HFF-Myc (cell line): Measurements from ENCODE around the gene FNDC3B.

Experiments
- DNase-seq: peaks from one replicate; pipeline ENCODE4 v3.0.0-alpha.2; 2011; ENCODE audit warnings: low read depth; ENCODE audit errors: extremely low read depth
- H3K4me3 ChIP-seq: replicated peaks from 2 replicates; pipeline ENCODE4 v1.5.1; 2011; ENCODE audit warnings: low read depth, mild to moderate bottlenecking, control low read depth, low read length
- TF ChIP-seq, protein P1 (sequence below): IDR thresholded peaks from 2 replicates; pipeline ENCODE4 v1.5.1; 2012; ENCODE audit warnings: mild to moderate bottlenecking, low read depth, low read length, control low read depth; ENCODE audit errors: missing control alignments

Gene FNDC3B

DNA sequence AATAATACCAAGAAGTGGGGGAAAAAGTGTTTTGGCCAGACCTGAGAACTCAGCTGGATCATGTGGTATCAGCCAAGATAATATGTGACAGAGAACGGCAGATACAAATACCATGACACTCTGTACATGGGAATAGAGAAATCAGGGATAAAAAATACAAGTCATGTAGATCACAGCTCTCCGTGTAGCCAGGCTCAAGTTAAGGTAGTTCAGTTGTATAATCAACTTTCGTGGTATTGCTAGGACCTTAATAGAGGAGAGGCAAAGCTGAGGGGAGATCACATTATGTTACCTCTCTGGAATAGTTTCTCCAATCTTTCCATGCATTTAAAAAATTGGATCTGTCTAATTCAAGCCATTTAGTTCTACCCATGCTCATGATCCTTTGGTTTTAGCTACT is 229.0 kb downstream of the FNDC3B start:
- TF ChIP-seq, protein P1, sequence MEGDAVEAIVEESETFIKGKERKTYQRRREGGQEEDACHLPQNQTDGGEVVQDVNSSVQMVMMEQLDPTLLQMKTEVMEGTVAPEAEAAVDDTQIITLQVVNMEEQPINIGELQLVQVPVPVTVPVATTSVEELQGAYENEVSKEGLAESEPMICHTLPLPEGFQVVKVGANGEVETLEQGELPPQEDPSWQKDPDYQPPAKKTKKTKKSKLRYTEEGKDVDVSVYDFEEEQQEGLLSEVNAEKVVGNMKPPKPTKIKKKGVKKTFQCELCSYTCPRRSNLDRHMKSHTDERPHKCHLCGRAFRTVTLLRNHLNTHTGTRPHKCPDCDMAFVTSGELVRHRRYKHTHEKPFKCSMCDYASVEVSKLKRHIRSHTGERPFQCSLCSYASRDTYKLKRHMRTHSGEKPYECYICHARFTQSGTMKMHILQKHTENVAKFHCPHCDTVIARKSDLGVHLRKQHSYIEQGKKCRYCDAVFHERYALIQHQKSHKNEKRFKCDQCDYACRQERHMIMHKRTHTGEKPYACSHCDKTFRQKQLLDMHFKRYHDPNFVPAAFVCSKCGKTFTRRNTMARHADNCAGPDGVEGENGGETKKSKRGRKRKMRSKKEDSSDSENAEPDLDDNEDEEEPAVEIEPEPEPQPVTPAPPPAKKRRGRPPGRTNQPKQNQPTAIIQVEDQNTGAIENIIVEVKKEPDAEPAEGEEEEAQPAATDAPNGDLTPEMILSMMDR = no peak
- no peak overlapping the region for H3K4me3 ChIP-seq
- no peak for DNase-seq

DNA sequence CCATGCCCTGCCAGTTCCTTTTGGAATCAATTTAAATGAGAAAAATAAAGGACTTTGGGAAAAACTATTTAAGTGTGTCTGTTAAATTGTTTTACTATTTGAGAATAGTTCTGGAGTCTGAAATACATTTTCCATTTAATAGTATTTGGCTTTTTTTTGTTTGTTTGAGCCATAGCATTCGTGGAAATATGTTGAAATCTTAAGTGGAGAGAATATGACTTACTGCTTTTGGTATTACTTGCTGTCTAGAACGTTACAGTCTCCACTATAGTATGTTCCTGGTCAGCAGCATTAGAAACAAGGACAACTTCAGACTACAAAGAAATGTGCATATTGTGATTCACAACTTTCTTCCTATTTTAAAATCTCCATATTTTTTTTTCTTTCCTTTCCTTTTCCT is 229.5 kb downstream of the FNDC3B start:
- TF ChIP-seq, protein P1 = no peak
- no peak for DNase-seq
- no peak overlapping the region for H3K4me3 ChIP-seq

DNA sequence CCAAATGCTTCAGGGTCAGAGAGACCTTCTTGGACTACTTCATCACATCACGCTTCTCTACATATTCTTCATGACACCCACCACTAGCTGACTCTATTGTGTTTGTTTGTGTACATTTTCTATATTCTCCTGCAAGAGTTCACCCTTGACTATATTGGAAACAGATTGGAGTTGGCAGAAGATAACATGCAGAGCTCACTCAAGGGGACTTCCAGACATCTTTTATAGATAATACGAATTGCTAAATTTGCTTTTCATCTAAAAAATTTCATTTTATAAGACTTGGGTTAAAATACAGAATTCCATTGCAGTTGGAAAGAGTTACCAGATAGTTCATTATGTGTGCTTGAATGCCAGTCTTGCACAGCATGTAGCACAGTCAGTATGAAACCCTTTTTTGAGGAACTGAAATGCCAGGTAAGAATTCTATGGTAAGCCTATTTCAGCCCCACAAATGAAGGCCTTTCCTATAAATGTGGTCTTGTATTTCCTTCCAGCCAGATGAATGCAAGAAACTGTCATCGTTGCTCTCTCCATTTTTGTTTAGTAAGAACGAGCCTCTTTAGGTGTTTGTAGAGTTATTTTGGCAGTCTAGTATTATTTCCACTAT is 231.3 kb downstream of the FNDC3B start:
- no peak for DNase-seq
- H3K4me3 ChIP-seq = no peak overlapping the region
- TF ChIP-seq, protein P1 = no peak

DNA sequence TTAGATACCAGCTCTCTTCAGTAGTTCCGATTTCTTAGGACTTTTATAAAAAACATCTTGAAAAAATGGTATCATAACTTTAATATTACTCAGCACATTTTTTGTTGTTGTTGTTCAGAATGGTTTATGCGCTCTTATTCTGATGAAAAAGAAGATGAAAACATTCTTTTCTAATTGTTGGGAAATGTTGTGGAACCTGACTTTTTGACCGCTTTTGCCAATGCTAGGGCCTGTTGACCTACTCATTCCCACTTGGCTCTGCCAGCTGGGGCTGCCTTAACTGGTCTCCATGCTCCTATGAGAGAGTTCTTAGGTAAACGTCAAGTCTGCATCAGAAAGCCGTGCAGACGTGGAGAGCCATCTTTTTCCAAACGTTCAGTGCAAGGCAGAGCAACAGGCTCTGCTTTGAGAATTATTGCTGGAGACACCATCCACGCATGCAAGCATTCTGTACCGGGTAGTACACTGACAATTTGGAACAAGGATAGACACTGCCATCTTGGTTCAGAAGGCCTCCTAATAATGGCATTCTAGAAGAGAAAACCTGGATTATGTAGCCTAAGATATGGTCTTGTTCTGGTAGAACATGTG is 232.1 kb downstream of the FNDC3B start:
- DNase-seq = no peak
- TF ChIP-seq, protein P1 = no peak
- H3K4me3 ChIP-seq = no peak overlapping the region

DNA sequence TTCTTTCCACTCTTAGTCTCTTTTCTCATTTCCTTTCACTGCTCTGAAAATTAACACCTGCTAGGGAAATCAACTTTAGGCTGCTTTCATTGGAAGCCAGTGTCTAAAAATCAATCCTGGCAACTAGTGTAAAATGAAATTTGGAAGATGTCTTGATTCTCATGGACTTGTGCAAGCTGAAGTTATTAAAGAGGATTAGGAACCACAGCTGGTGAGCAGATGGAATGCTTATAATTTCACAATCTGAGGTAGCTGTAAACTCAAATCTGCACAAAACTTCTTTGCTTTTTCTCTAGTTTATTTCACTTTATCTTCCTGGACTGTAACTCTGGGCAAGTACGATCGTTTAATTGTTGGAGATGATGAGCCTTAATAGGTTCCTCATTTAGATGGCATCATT is 233.3 kb downstream of the FNDC3B start:
- no peak overlapping the region for H3K4me3 ChIP-seq
- no peak for DNase-seq
- TF ChIP-seq, protein P1 = no peak

DNA sequence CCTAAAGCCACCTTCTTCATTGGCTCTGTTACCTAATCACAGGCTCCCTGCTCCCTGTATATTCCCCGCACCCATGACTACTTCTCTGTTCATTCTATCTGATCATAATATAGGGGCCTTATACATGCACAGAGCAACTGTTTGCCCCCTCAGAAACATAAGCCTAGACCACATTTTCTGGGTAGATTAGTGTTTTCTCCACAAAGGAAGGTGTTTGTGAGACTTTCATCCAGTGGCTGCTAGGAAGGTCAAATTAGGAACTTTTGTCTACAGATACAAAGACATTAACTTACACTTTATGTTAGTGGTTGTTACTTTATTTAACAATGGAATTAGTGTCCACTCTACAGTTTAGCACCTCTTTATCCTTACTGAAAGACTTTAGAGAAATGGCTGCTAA is 234.0 kb downstream of the FNDC3B start:
- H3K4me3 ChIP-seq = no peak overlapping the region
- DNase-seq = no peak
- TF ChIP-seq, protein P1 = no peak

DNA sequence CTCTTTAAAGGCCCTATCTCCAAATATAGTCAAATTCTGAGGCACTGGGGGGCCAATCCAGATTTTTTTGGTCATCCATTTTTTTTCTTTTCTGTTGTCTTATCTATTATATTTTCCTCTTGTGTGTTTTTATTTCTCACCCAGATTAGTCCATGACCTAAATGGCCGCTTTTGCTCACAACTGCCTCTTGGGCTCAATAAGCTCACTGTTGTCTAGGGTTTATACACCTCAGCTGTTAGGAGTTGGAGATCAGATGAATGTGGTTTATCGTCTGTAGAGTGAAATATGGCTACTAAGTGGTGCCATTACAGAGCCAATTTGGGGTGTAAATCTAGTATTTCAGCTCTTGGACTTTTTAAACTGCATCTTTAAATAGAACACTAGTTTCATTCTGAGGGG is 235.5 kb downstream of the FNDC3B start:
- TF ChIP-seq, protein P1 = no peak
- H3K4me3 ChIP-seq = no peak overlapping the region
- no peak for DNase-seq
